ENCODE measurements around the gene RYR2.

GRCh38 chr1:237834461-237834860 is 792.5 kb downstream of the RYR2 start:
- TF ChIP-seq, protein P1, sequence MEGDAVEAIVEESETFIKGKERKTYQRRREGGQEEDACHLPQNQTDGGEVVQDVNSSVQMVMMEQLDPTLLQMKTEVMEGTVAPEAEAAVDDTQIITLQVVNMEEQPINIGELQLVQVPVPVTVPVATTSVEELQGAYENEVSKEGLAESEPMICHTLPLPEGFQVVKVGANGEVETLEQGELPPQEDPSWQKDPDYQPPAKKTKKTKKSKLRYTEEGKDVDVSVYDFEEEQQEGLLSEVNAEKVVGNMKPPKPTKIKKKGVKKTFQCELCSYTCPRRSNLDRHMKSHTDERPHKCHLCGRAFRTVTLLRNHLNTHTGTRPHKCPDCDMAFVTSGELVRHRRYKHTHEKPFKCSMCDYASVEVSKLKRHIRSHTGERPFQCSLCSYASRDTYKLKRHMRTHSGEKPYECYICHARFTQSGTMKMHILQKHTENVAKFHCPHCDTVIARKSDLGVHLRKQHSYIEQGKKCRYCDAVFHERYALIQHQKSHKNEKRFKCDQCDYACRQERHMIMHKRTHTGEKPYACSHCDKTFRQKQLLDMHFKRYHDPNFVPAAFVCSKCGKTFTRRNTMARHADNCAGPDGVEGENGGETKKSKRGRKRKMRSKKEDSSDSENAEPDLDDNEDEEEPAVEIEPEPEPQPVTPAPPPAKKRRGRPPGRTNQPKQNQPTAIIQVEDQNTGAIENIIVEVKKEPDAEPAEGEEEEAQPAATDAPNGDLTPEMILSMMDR (IDR thresholded peaks at IDR 0.05), result no peak
- no peak for TF ChIP-seq POLR2A (IDR thresholded peaks at IDR 0.05)

Measured in heart left ventricle (tissue), 13 donors.